Middle frontal gyrus (tissue), 1 donor: ENCODE data around the gene ASTE1.
"Not testable (repeated sequence)": the region's sequence is repeated elsewhere in the genome, so short reads cannot be mapped to it uniquely, and the experiment has no call there.

Experiments
- DNase-seq: peaks from one replicate; pipeline ENCODE4 v3.0.0-alpha.2; 2015; ENCODE audit warnings: low spot score; ENCODE audit errors: extremely low spot score

Gene ASTE1

GRCh38 chr3:131018970-131019369, 7.7 kb downstream of the ASTE1 start:
- DNase-seq, result no peak

GRCh38 chr3:131009698-131010097, 16.9 kb downstream of the ASTE1 start:
- DNase-seq, result no peak

GRCh38 chr3:131008326-131008725, 18.3 kb downstream of the ASTE1 start:
- DNase-seq, result no peak

- DNase-seq, result no peak
These were observed 18.8 kb downstream of the ASTE1 start for GRCh38 chr3:131007782-131008181.

GRCh38 chr3:131007256-131007655, 19.4 kb downstream of the ASTE1 start:
- DNase-seq, result no peak

- no peak for DNase-seq
These were observed 22.0 kb downstream of the ASTE1 start for GRCh38 chr3:131004603-131005002.

GRCh38 chr3:131001071-131001470, 25.6 kb downstream of the ASTE1 start:
- no peak for DNase-seq

- DNase-seq, result no peak
These were observed 29.3 kb downstream of the ASTE1 start for GRCh38 chr3:130997289-130997688.

- no peak for DNase-seq
These were observed 34.3 kb downstream of the ASTE1 start for GRCh38 chr3:130992344-130992743.

- DNase-seq, result no peak
These were observed 35.5 kb downstream of the ASTE1 start for GRCh38 chr3:130991126-130991525.

- no peak for DNase-seq
These were observed 36.3 kb downstream of the ASTE1 start for GRCh38 chr3:130990282-130990681.

- no peak for DNase-seq
These were observed 45.2 kb downstream of the ASTE1 start for GRCh38 chr3:130981469-130981868.

GRCh38 chr3:130979117-130979516, 47.5 kb downstream of the ASTE1 start:
- no peak for DNase-seq

- DNase-seq, result no peak
These were observed 49.9 kb downstream of the ASTE1 start for GRCh38 chr3:130976706-130977105.

- DNase-seq, result no peak
These were observed 51.4 kb downstream of the ASTE1 start for GRCh38 chr3:130975251-130975650.

GRCh38 chr3:130974201-130974600, 52.4 kb downstream of the ASTE1 start:
- DNase-seq, result no peak

GRCh38 chr3:130973406-130973805, 53.2 kb downstream of the ASTE1 start:
- no peak for DNase-seq

- DNase-seq, result not testable (repeated sequence)
These were observed 54.0 kb downstream of the ASTE1 start for GRCh38 chr3:130972592-130972991.

GRCh38 chr3:130971208-130971607, 55.4 kb downstream of the ASTE1 start:
- DNase-seq, result no peak

- no peak for DNase-seq
These were observed 57.0 kb downstream of the ASTE1 start for GRCh38 chr3:130969621-130970020.

GRCh38 chr3:130968221-130968620, 58.4 kb downstream of the ASTE1 start:
- DNase-seq, result no peak

GRCh38 chr3:130967281-130967680, 59.3 kb downstream of the ASTE1 start:
- DNase-seq, result no peak

GRCh38 chr3:130963878-130964277, 62.7 kb downstream of the ASTE1 start:
- no peak for DNase-seq
